Measurements from ENCODE around the gene GPR157. TPM values are rescaled to one million over a fixed set of nuclear protein-coding genes. Genes with fewer than 3 reads are reported as not detected.

GPR157 gene
- total RNA-seq, 2 experiments from 2014 or later: 1.4 to 5.4 TPM

GRCh38 chr1:9110669-9111356 is 18.1 kb downstream of the GPR157 start:
- H3K79me2 ChIP-seq (ENCODE audit: insufficient read depth, low read depth, low read length): no peaks in the 10 kb centered on the region
- DNase-seq (ENCODE audit: low spot score): peak; percentile 85
- H2AFZ ChIP-seq (ENCODE audit: low read length): no peak overlapping the region
- intact Hi-C loops (cut with micrococcal nuclease; ENCODE audit: unreplicated experiment): loop anchor here (1.0 to 2.0 kb wide), 2 partner anchors 85 to 380 kb away; no protein-coding TSS in a partner anchor
- BruUV-seq (replicated peaks): no TSS peak
- no peak overlapping the region for H3K4me3 ChIP-seq (ENCODE audit: low read depth, low read length, poor library complexity, severe bottlenecking)
- peaks cover 15% of the 10 kb centered on the region for H3K4me1 ChIP-seq (ENCODE audit: insufficient read depth, low read length, poor library complexity, severe bottlenecking)
- no peak overlapping the region for H3K4me2 ChIP-seq (ENCODE audit: low read length)
- H4K20me1 ChIP-seq (ENCODE audit: insufficient read depth, low read length): no peaks in the 10 kb centered on the region
- POLR2A ChIA-PET: interaction anchor here (0.6 kb wide), 1 partner anchor 698 kb away, joined by 3 read pairs; no protein-coding TSS in a partner anchor
- H3K9me3 ChIP-seq (ENCODE audit: low read length): no peaks in the 10 kb centered on the region
- H3K9me2 ChIP-seq (ENCODE audit: insufficient read depth, low read length): no peaks in the 10 kb centered on the region
- CTCF ChIA-PET (ENCODE audit: unreplicated experiment): interaction anchor here (1.0 kb wide), 2 partner anchors 16 to 106 kb away, joined by 3 read pairs; no protein-coding TSS in a partner anchor
- TF ChIP-seq, protein P1, sequence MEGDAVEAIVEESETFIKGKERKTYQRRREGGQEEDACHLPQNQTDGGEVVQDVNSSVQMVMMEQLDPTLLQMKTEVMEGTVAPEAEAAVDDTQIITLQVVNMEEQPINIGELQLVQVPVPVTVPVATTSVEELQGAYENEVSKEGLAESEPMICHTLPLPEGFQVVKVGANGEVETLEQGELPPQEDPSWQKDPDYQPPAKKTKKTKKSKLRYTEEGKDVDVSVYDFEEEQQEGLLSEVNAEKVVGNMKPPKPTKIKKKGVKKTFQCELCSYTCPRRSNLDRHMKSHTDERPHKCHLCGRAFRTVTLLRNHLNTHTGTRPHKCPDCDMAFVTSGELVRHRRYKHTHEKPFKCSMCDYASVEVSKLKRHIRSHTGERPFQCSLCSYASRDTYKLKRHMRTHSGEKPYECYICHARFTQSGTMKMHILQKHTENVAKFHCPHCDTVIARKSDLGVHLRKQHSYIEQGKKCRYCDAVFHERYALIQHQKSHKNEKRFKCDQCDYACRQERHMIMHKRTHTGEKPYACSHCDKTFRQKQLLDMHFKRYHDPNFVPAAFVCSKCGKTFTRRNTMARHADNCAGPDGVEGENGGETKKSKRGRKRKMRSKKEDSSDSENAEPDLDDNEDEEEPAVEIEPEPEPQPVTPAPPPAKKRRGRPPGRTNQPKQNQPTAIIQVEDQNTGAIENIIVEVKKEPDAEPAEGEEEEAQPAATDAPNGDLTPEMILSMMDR (conservative IDR thresholded peaks at IDR 0.05; ENCODE audit: low read length): peak; percentile 96
- no peak for TF ChIP-seq EZH2phosphoT487 (IDR thresholded peaks at IDR 0.05; ENCODE audit: borderline replicate concordance, low read depth, low read length)
- no peak overlapping the region for H3K27ac ChIP-seq (ENCODE audit: low read depth, low read length, poor library complexity, severe bottlenecking)
- no peaks in the 10 kb centered on the region for H3K36me3 ChIP-seq (ENCODE audit: insufficient read depth, low read length)

- H3K36me3 ChIP-seq (ENCODE audit: insufficient read depth, low read length): no peaks in the 10 kb centered on the region
- H4K20me1 ChIP-seq (ENCODE audit: insufficient read depth, low read length): no peaks in the 10 kb centered on the region
- H3K9me3 ChIP-seq (ENCODE audit: low read length): no peaks in the 10 kb centered on the region
- intact Hi-C loops (cut with micrococcal nuclease; ENCODE audit: unreplicated experiment): no loop called here
- TF ChIP-seq, protein P1 (conservative IDR thresholded peaks at IDR 0.05; ENCODE audit: low read length): no peak
- no peak for TF ChIP-seq EZH2phosphoT487 (IDR thresholded peaks at IDR 0.05; ENCODE audit: borderline replicate concordance, low read depth, low read length)
- ChIA-PET POLR2A (interaction anchor here (0.7 kb wide), 1 partner anchor 450 kb away, joined by 4 read pairs; no protein-coding TSS in a partner anchor), CTCF (ENCODE audit: unreplicated experiment) (no interaction called here)
- DNase-seq (ENCODE audit: low spot score): no peak
- no peak overlapping the region for H3K4me3 ChIP-seq (ENCODE audit: low read depth, low read length, poor library complexity, severe bottlenecking)
- no TSS peak for BruUV-seq (replicated peaks)
- H3K4me2 ChIP-seq (ENCODE audit: low read length): no peak overlapping the region
- no peak overlapping the region for H3K27ac ChIP-seq (ENCODE audit: low read depth, low read length, poor library complexity, severe bottlenecking)
- no peaks in the 10 kb centered on the region for H3K9me2 ChIP-seq (ENCODE audit: insufficient read depth, low read length)
- H3K4me1 ChIP-seq (ENCODE audit: insufficient read depth, low read length, poor library complexity, severe bottlenecking): no peaks in the 10 kb centered on the region
- H3K79me2 ChIP-seq (ENCODE audit: insufficient read depth, low read depth, low read length): no peaks in the 10 kb centered on the region
- no peak overlapping the region for H2AFZ ChIP-seq (ENCODE audit: low read length)
These were observed 20.7 kb downstream of the GPR157 start for GRCh38 chr1:9108056-9108665.

GRCh38 chr1:9107136-9107535 is 21.8 kb downstream of the GPR157 start:
- ChIA-PET CTCF (ENCODE audit: unreplicated experiment) (no interaction called here), POLR2A (no interaction called here)
- intact Hi-C loops (cut with micrococcal nuclease; ENCODE audit: unreplicated experiment): no loop called here

More at GRCh38 chr1:9107136-9107535, 21.8 kb downstream of the GPR157 start:
- Histone ChIP-seq H3K36me3 (ENCODE audit: insufficient read depth, low read length) (no peaks in the 10 kb centered on the region), H2AFZ (ENCODE audit: low read length) (no peak overlapping the region), H3K9me3 (ENCODE audit: low read length) (no peaks in the 10 kb centered on the region), H3K27ac (ENCODE audit: low read depth, low read length, poor library complexity, severe bottlenecking) (no peak overlapping the region), H3K4me1 (ENCODE audit: insufficient read depth, low read length, poor library complexity, severe bottlenecking) (peaks cover 8% of the 10 kb centered on the region), H3K4me3 (ENCODE audit: low read depth, low read length, poor library complexity, severe bottlenecking) (no peak overlapping the region), H3K4me2 (ENCODE audit: low read length) (no peak overlapping the region), H3K9me2 (ENCODE audit: insufficient read depth, low read length) (no peaks in the 10 kb centered on the region), H4K20me1 (ENCODE audit: insufficient read depth, low read length) (no peaks in the 10 kb centered on the region), H3K79me2 (ENCODE audit: insufficient read depth, low read depth, low read length) (no peaks in the 10 kb centered on the region)
- TF ChIP-seq EZH2phosphoT487 (IDR thresholded peaks at IDR 0.05; ENCODE audit: borderline replicate concordance, low read depth, low read length): no peak
- TF ChIP-seq, protein P1 (conservative IDR thresholded peaks at IDR 0.05; ENCODE audit: low read length): no peak
- no TSS peak for BruUV-seq (replicated peaks)
- DNase-seq (ENCODE audit: low spot score): no peak
